OCI-LY3 (cell line): ENCODE measurements around the gene FAM229A.

Source experiments
- CTCF ChIP-seq: fragments of 200-600, 300-600 bp; sonication (generic); IDR thresholded peaks from 2 replicates; pipeline ENCODE4 v1.5.1; 2014; ENCODE audit warnings: antibody characterized with exemption, low read length, low read depth
- EZH2phosphoT487 ChIP-seq: fragments of 200-600 bp; shearing (Covaris generic); IDR thresholded peaks from 2 replicates; pipeline ENCODE4 v1.6.1; 2018; ENCODE audit warnings: antibody characterized with exemption, mixed run types, low read depth

GRCh38 chr1:32352239-32352745, 10.0 kb downstream of the FAM229A start:
- TF ChIP-seq CTCF (no peak), EZH2phosphoT487 (no peak)
